HG02943 (cell line): Measurements from ENCODE around the gene DLG5.

Experiments used
- ATAC-seq: cut with Tn5 transposase; IDR thresholded peaks from one replicate; pipeline ENCODE4 v1.9.1; 2021; ENCODE audit warnings: mild to moderate bottlenecking, low read depth, moderate library complexity; ENCODE audit not compliant: unreplicated experiment

Gene DLG5

GRCh38 chr10:77913090-77913489 lies 13.5 kb downstream of the DLG5 start:
- ATAC-seq, result no peak

DNA sequence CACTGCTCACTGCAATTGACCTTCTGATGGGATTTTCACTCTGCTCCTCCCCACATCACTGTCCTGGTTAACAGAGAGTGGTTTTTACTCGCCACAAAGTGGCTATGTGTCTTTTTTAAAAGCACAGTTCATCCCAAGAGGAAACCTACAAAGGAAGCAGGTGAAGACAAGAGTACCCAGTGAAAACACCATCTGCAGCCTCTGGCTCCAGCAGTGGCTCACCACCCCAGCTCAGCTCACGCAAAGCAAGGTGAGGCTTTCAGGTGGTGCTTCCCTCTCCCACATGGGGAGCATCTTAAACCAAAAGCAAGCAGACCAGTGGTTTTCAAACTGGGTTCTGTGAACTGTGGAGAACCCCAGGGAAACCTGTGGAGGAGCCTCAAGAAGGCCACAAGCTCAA lies 14.0 kb downstream of the DLG5 start:
- ATAC-seq, result no peak

- ATAC-seq, result no peak
Observed at GRCh38 chr10:77911535-77912123, 14.9 kb downstream of the DLG5 start.

DNA sequence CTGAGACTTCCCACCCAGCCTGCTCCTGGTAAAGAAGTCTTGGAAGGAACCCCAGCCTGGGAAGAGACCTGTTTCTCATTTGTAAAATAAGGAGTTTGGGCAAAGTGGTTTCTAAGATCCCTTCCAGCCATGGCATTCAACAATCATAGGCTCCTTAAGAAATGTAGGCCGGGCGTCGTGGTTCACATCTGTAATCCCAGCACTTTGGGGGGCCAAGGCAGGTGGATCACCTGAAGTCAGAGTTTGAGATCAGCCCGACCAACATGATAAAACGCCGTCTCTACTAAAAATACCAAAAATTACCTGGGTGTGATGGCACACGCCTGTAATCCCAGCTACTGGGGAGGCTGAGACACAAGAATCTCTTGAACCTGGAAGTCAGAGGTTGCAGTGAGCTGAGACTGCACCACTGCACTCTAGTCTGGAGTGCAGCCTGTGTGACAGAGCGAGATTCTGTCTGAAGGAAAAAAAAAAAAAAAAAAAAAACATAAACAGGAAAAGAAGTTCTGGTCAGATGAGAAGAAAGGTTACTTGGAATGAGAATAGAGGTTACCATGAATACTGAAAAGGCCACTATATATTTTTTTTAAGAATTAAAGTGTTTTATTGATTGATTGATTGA lies 15.9 kb downstream of the DLG5 start:
- no peak for ATAC-seq

DNA sequence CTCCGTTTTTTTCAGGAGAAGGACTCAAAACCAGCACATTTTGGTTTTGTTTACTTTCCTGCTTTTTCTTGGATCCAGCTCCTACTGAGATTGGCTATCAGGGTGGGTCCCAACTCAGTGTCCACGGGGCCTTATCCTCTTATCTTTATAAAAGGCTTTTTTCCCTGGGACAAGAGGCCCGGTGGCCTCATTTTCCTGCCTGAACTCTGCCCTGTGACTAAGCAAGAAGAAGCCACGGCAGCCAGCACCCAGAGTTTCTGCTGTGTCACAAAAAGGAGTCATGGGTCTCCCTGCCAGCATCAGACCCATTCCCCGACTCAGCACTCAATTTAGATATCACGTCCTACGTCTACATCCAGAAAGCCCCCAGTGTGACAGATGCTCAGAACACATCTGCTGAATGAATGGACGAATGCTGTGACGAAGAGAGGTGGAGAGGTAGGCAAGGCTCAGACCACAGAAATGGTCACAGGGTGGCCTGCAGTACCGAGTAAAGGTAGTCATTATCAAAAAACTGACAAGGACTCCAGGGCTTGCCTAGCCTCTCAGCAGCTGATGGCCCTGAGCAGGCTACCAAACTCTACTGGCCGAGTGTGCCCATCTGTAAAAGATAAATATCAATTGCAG lies 16.7 kb downstream of the DLG5 start:
- no peak for ATAC-seq

DNA sequence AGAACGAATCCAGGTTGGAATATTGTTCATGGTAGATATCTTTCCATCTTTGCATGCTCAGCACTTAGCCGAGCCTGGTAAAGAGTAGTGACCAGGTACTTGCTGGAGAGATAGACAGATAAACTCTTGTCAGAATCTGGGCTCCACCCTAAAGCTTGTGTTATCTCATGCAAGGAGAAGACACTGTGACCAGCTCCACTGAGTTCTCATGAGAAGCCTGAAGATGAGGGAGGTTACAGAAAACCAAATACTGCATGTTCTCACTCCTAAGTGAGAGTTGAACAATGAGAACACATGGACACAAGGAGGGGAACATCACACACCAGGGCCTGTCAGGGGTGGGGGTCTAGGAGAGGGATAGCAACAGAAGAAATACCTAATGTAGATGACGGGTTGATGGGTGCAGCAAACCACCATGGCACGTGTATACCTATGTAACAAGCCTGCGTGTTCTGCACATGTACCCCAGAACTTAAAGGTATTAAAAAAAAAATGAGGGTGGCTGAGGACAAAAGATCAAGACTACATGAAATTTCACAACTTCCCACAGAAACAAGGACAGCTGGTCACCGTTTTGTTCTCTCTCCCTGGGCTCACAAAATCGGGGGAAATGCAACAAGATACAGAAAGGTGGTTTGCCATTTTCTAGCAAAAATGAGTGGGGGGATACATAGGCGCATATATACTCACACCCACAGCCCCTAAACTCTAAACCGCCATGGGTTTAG lies 17.4 kb downstream of the DLG5 start:
- ATAC-seq, result no peak

GRCh38 chr10:77907900-77908717 lies 18.4 kb downstream of the DLG5 start:
- ATAC-seq, result no peak

DNA sequence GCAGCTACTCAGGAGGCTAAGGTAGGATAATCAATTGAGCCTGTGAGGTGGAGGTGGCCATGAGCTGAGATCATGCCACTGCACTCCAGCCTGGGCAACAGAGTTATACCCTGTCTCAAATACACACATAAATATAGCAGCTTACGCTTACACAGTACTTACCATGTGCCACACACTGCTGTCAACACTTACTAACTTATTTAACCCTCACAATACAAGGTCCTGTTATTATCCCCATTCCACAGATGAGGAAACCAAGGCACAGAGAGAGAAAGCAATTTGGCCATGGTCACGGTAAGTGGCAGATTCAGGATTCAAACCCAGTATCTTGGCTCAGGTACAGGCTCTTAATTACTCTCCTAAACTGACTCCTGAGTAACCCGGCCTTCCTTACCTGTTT lies 19.1 kb downstream of the DLG5 start:
- no peak for ATAC-seq

DNA sequence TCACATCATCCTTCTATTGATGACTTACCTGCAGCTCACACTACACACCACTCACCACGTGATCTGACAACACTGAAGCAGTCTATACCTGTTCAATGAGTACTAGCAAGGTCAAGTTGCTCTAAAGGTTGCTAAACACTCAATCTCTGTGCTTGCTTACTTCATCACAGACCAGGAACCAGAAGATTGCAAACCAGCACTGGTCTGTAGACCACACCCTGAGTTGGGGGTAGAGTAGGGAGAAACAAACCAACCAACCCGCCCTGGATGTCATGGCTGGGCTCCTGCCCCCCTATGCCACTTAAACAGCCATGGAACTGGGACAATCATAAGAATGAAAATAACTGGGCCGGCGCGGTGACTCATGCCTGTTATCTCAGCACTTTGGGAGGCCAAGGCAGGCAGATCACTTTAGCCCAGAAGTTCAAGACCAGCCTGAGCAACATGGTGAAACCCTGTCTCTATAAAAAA lies 19.6 kb downstream of the DLG5 start:
- no peak for ATAC-seq

- no peak for ATAC-seq
Observed at GRCh38 chr10:77905781-77906180, 20.8 kb downstream of the DLG5 start.

GRCh38 chr10:77905086-77905748 lies 21.3 kb downstream of the DLG5 start:
- ATAC-seq, result no peak

- ATAC-seq, result no peak
Observed at GRCh38 chr10:77904100-77904840, 22.3 kb downstream of the DLG5 start.

DNA sequence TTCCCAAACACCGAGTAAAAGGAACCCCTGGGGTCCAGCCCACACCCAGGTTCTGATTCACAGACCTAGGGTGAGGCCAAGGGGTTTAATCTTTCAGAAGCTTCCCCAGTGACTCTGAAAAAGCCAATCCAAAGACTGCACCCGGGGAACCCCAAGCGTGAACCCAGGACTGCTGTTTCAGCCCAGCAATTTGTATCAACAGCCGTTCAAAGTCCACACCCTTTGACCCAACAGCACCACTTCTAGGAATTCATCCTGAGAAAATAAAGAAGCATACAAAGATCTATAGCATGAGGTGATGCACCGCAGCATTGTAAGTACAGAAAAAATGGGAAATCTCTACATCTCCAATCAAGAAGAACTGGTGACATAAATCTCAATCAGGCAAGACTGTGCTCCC lies 24.4 kb downstream of the DLG5 start:
- ATAC-seq, result no peak

DNA sequence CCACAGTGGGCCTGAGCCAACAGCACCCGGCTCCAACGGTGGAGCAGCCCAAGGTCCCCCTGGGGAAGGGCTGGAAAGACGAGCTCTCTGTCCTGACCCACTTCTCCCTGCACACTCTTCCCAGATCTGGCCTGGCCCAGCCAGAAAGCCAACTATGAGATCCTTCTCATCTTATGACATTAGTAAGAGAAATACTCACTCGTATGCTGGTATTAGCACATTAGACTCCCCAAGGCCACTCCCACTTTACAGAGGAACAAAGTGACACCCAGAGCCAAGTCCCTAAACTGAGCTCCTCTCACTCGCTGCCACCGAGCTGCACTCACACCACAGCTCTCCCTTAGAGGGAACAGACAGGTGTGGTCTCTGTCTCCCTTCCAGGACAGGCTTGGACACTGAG lies 24.8 kb downstream of the DLG5 start:
- ATAC-seq, result no peak

GRCh38 chr10:77899690-77900089 lies 26.9 kb downstream of the DLG5 start:
- ATAC-seq, result no peak

DNA sequence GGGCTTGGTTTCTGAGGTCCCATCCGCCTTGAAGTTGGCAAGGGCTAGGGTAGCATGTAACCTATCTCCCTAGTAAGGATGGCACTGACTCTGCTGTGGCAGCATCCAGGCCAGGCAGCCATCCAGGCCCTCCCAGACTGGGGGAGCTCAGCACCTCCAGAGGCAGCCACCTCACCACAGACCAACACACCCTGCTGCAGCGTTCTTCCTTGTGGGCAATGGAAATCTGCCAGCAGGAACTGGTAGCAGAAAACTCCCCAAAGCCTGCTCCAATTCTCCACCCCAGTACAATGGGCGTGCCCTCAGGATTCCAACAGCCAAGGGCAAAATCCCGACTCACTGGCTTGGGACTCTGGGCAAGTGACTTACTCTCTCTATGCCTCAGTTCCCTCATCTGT lies 27.5 kb downstream of the DLG5 start:
- ATAC-seq, result no peak

DNA sequence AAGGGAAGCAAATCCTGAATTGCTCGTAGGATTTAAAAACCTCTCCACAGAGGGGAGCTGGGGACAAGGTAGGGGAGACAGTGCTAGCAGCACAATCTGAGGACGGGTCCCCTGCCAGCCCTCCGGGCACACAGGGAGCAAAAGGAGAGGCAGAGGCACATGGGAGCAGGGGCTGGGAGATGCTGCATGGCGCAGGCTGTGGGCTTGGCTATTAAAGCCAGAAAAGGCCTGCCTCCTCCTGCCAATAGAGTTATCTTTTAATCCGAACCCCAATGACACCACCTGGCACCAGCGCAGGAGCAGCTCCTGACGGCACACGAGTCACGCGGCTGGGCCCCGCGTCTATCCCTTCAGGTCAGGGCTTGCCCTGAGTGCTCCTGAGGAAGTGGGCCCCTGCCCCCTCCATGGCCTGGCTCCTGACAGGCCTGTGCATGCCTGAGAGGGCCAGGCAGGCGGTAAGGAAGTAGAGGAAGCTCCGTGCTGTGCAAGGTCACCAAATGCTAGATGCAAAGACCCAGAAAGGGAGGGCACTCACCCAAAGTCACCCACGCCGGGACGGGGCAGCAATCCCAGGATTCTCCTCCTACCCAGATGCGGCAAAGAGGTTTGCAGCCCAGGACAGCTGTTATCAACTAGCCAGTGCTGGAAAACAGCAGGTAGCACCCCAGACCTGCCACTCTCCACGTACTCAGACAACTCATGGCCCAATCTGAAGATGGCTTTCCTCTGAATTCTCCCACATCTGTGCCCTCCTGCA lies 28.1 kb downstream of the DLG5 start:
- no peak for ATAC-seq

- no peak for ATAC-seq
Observed at GRCh38 chr10:77896058-77896457, 30.5 kb downstream of the DLG5 start.

DNA sequence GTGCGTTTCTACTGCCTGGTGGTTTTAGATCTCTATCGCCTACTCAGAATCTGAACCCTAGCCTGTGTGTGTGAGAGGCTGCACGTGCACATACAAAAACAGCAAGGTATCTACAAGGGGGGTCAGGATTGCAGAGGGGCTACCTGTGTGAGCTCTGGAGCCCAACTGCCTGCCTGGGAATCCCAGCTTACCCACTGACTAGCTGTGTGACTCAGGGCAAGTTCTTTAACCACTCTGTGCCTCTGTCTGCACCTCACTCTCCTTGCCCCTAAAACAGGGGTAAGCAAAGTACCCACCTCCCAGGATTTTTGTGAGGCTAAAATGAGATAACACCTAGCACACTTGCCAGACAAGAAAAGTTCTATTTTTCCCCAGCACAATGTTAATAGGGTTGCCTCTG lies 32.5 kb downstream of the DLG5 start:
- no peak for ATAC-seq
